Right lobe of liver (tissue), 6 donors: Measurements from ENCODE around the gene NTN5. TPM values are rescaled to one million over a fixed set of nuclear protein-coding genes. Genes with fewer than 3 reads are reported as not detected.

Experiments
- ATAC-seq, 4 donors: fragments of 200-7000 bp; cut with Tn5 transposase; one replicate each; pipeline ENCODE4 v1.9.1; 2020; ENCODE audit warnings: mild to moderate bottlenecking in 4 of 4, moderate library complexity in 4 of 4
- DNase-seq, 3 donors: peaks; one replicate each; pipeline ENCODE4 v3.0.0-alpha.2; 2020
- H3K27ac ChIP-seq, 3 donors: fragments of 200-600 bp; one replicate each; pipeline ENCODE4 v1.8.0; 2022
- H3K27me3 ChIP-seq, 2 donors: fragments of 200-600 bp; one replicate each; pipeline ENCODE4 v1.8.0; 2022
- H3K36me3 ChIP-seq, 4 donors: fragments of 200-600 bp; sonication (generic) in 1 of 4; one replicate each; pipeline versions ENCODE4 v1.5.1 to v1.8.0; 2017 to 2022; ENCODE audit warnings: control low read depth in 1 of 4
- H3K4me1 ChIP-seq, 4 donors: fragments of 200-600 bp; sonication (generic) in 1 of 4; one replicate each; pipeline versions ENCODE4 v1.5.1 to v1.8.0; 2017 to 2022; ENCODE audit warnings: control low read depth in 1 of 4
- H3K4me3 ChIP-seq, 3 donors: fragments of 200-600 bp; one replicate each; pipeline ENCODE4 v1.8.0; 2022
- H3K9me3 ChIP-seq, 4 donors: fragments of 200-600 bp; sonication (generic) in 1 of 4; one replicate each; pipeline versions ENCODE4 v1.5.1 to v1.8.0; 2017 to 2022; ENCODE audit warnings: control low read depth in 1 of 4
- CTCF ChIP-seq, 4 donors: fragments of 200-600 bp in 3 of 4; fragments of 450-650 bp in 1 of 4; IDR thresholded peaks; one replicate each; pipeline versions ENCODE4 v1.5.1 to v1.8.0; 2016 to 2022; ENCODE audit warnings: antibody characterized with exemption in 4 of 4, mild to moderate bottlenecking in 2 of 4
- POLR2A ChIP-seq: fragments of 450-650 bp; IDR thresholded peaks from one replicate; pipeline ENCODE4 v1.6.1; 2017; ENCODE audit warnings: antibody characterized with exemption, mild to moderate bottlenecking
- WGBS: methylation state at CpG from one replicate; pipeline ENCODE4 v1.1.6; 2018; ENCODE audit warnings: low coverage, low lambda C conversion rate; ENCODE audit not compliant: insufficient coverage; ENCODE audit errors: missing lambda C conversion rate; 5-methylcytosine and 5-hydroxymethylcytosine counted together
- intact Hi-C, 2 donors: fragments of 100-400 bp; cut with DNase I; formaldehyde crosslinking; loops; one replicate each; pipeline versions ENCODE4 v1.11.2 to v1.14.1; 2022
- total RNA-seq, 6 experiments: library from RNA; depleted of rRNA in 2 of 6; stranded (reverse); fragments of >200 nt in 2 of 6; fragmentation: NEBNext Ultra II Directional in 3 of 6; extraction: Animal tissue kit (Norgen Biotek cat#: 25700) in 3 of 6; gene quantifications; one replicate each; pipeline versions ENCODE4 v1.1.0 to v1.2.4, GENCODE V29; 2016 to 2023
- donor health status: DM: no; HTN: yes; CAD: no.
- donor health status: DM: no; HTN: no; CAD: no.
- donor health status: DM: no; HTN: no; CAD: no.
- donor health status: DM: no; HTN: yes; CAD: no.
- donor health status: DM: no; HTN: yes; CAD: no.

Gene NTN5
- total RNA-seq, 6 experiments from 2014 or later = 0.11 to 0.32 TPM; not detected in 4

- no peaks in the 10 kb centered on the region for H3K27me3 ChIP-seq
- intact Hi-C loops = no loop called here
- 72% methylated on average over 3 of the region's 4 CpGs for WGBS
- no peak overlapping the region for H3K4me3 ChIP-seq
- DNase-seq = no peak
- H3K27ac ChIP-seq = no peak overlapping the region
- no peaks in the 10 kb centered on the region for H3K9me3 ChIP-seq
- TF ChIP-seq POLR2A (no peak), CTCF (IDR thresholded peaks at IDR 0.05) (no peak)
- H3K36me3 ChIP-seq = no peaks in the 10 kb centered on the region
- peaks cover 0 to 3% (median 0%) of the 10 kb centered on the region in 4 donors for H3K4me1 ChIP-seq
- no peak for ATAC-seq
These were observed 38.4 kb upstream of the NTN5 start for GRCh38 chr19:48711106-48711662.

- ATAC-seq = no peak
- Histone ChIP-seq H3K27ac (no peak overlapping the region), H3K27me3 (no peaks in the 10 kb centered on the region), H3K4me3 (no peak overlapping the region), H3K36me3 (no peaks in the 10 kb centered on the region), H3K4me1 (no peaks in the 10 kb centered on the region), H3K9me3 (no peaks in the 10 kb centered on the region)
- no peak for DNase-seq
- intact Hi-C loops = no loop called here
- TF ChIP-seq CTCF (IDR thresholded peaks at IDR 0.05) = no peak
- TF ChIP-seq POLR2A = no peak
- 76% methylated on average over 7 of the region's 11 CpGs for WGBS
These were observed 35.7 kb upstream of the NTN5 start for GRCh38 chr19:48708471-48708870.

GRCh38 chr19:48705431-48705830 lies 32.6 kb upstream of the NTN5 start:
- 75% methylated on average over 2 of the region's 2 CpGs for WGBS
- Histone ChIP-seq H3K36me3 (no peaks in the 10 kb centered on the region), H3K27ac (no peak overlapping the region), H3K4me1 (no peaks in the 10 kb centered on the region), H3K4me3 (no peak overlapping the region), H3K9me3 (no peaks in the 10 kb centered on the region), H3K27me3 (no peaks in the 10 kb centered on the region)
- intact Hi-C loops = no loop called here
- ATAC-seq (no peak), DNase-seq (no peak)
- no peak for TF ChIP-seq POLR2A
- no peak for TF ChIP-seq CTCF (IDR thresholded peaks at IDR 0.05)

GRCh38 chr19:48703316-48703715 lies 30.5 kb upstream of the NTN5 start:
- WGBS = no CpG with 5 or more reads among the region's 23 CpGs
- intact Hi-C loops = no loop called here
- Histone ChIP-seq H3K36me3 (no peaks in the 10 kb centered on the region), H3K4me1 (no peaks in the 10 kb centered on the region), H3K27ac (no peak overlapping the region), H3K4me3 (no peak overlapping the region), H3K9me3 (no peaks in the 10 kb centered on the region), H3K27me3 (no peaks in the 10 kb centered on the region)
- ATAC-seq (peak in 1 of 4 donors; percentile 30), DNase-seq (no peak)
- TF ChIP-seq CTCF (IDR thresholded peaks at IDR 0.05) (no peak), POLR2A (no peak)

- Histone ChIP-seq H3K27ac (no peak overlapping the region), H3K9me3 (no peaks in the 10 kb centered on the region), H3K4me1 (no peaks in the 10 kb centered on the region), H3K36me3 (no peaks in the 10 kb centered on the region), H3K27me3 (no peaks in the 10 kb centered on the region), H3K4me3 (no peak overlapping the region)
- DNase-seq = no peak
- no peak for ATAC-seq
- TF ChIP-seq POLR2A (no peak), CTCF (IDR thresholded peaks at IDR 0.05) (no peak)
- 95% methylated on average over 13 of the region's 13 CpGs for WGBS
- intact Hi-C loops = no loop called here
These were observed 29.9 kb upstream of the NTN5 start for GRCh38 chr19:48702701-48703100.
